ENCODE measurements around the gene CNOT4.

GRCh38 chr7:135459076-135459475 lies 50.8 kb downstream of the CNOT4 start:
- TF ChIP-seq ZNF670 (CRISPR knock-in tag; IDR thresholded peaks at IDR 0.05; ENCODE audit: borderline replicate concordance) (no peak), ZBTB26 (CRISPR knock-in tag; IDR thresholded peaks at IDR 0.05; ENCODE audit: borderline replicate concordance) (no peak), CTCF (CRISPR knock-in tag; IDR thresholded peaks at IDR 0.05) (no peak), ZNF33B (CRISPR knock-in tag; IDR thresholded peaks at IDR 0.05) (no peak), ADNP (CRISPR knock-in tag; IDR thresholded peaks at IDR 0.05) (no peak), SMARCC2 (IDR thresholded peaks at IDR 0.05) (no peak), BCLAF1 (IDR thresholded peaks at IDR 0.05) (no peak), ZKSCAN8 (CRISPR knock-in tag; IDR thresholded peaks at IDR 0.05; ENCODE audit: borderline replicate concordance) (no peak), ZKSCAN1 (IDR thresholded peaks at IDR 0.05; ENCODE audit: low read length) (no peak), ZBTB4 (CRISPR knock-in tag; IDR thresholded peaks at IDR 0.05; ENCODE audit: borderline replicate concordance) (no peak), E2F2 (CRISPR knock-in tag; IDR thresholded peaks at IDR 0.05; ENCODE audit: borderline replicate concordance) (no peak)

All from HepG2 (cell line).